H9 (cell line): ENCODE measurements around the gene ROBO1. TPM values are rescaled to one million over a fixed set of nuclear protein-coding genes. Genes with fewer than 3 reads are reported as not detected.

ENCODE experiments used
- DNase-seq: peaks from one replicate; pipeline ENCODE4 v3.0.0-alpha.2; 2017
- H2AFZ ChIP-seq: one replicate; pipeline ENCODE4 v1.6.1; 2013; ENCODE audit warnings: mild to moderate bottlenecking, low read length, control low read depth, moderate library complexity
- H2AK5ac ChIP-seq: 2 replicates; pipeline ENCODE4 v1.6.1; 2013; ENCODE audit warnings: low read length, control low read depth, mixed read lengths; ENCODE audit not compliant: insufficient read length
- H2BK120ac ChIP-seq: one replicate; pipeline ENCODE4 v1.6.1; 2013; ENCODE audit warnings: low read depth, mild to moderate bottlenecking, low read length, control low read depth, inconsistent platforms; ENCODE audit not compliant: poor library complexity, severe bottlenecking
- H2BK12ac ChIP-seq: 2 replicates; pipeline ENCODE4 v1.6.1; 2013; ENCODE audit warnings: low read length, control low read depth, mixed read lengths, low read depth; ENCODE audit not compliant: insufficient read length
- H2BK15ac ChIP-seq: 2 replicates; pipeline ENCODE4 v1.6.1; 2013; ENCODE audit warnings: low read depth, low read length, control low read depth
- H2BK20ac ChIP-seq: one replicate; pipeline ENCODE4 v1.6.1; 2013; ENCODE audit warnings: low read depth, mild to moderate bottlenecking, low read length, control low read depth, inconsistent platforms; ENCODE audit not compliant: poor library complexity, severe bottlenecking
- H2BK5ac ChIP-seq: 2 replicates; pipeline ENCODE4 v1.6.1; 2013; ENCODE audit warnings: low read length, control low read depth, mixed read lengths; ENCODE audit not compliant: insufficient read length
- H3K14ac ChIP-seq: 2 replicates; pipeline ENCODE4 v1.6.1; 2013; ENCODE audit warnings: low read length, control low read depth; ENCODE audit not compliant: insufficient read depth
- H3K18ac ChIP-seq: 2 replicates; pipeline ENCODE4 v1.6.1; 2013; ENCODE audit warnings: low read depth, mild to moderate bottlenecking, mixed read lengths, low read length, control low read depth; ENCODE audit not compliant: insufficient read length
- H3K23ac ChIP-seq: 2 replicates; pipeline ENCODE4 v1.6.1; 2013; ENCODE audit warnings: low read length, control low read depth, mixed read lengths, low read depth; ENCODE audit not compliant: insufficient read length
- H3K23me2 ChIP-seq: 2 replicates; pipeline ENCODE4 v1.6.1; 2013; ENCODE audit warnings: low read depth, mild to moderate bottlenecking, mixed read lengths, low read length, control low read depth; ENCODE audit not compliant: insufficient read length, poor library complexity, severe bottlenecking
- H3K27ac ChIP-seq: 2 replicates; pipeline ENCODE4 v1.5.1; 2013; ENCODE audit warnings: low read length, control low read depth, mixed read lengths, low read depth; ENCODE audit not compliant: insufficient read length
- H3K27me3 ChIP-seq: 2 replicates; pipeline ENCODE4 v1.6.1; 2013; ENCODE audit warnings: low read length, control low read depth, inconsistent platforms; ENCODE audit not compliant: insufficient read depth
- H3K4ac ChIP-seq: 2 replicates; pipeline ENCODE4 v1.6.1; 2013; ENCODE audit warnings: low read depth, mild to moderate bottlenecking, control low read depth, inconsistent platforms, low read length, moderate library complexity
- H3K4me1 ChIP-seq: 2 replicates; pipeline ENCODE4 v1.6.1; 2013; ENCODE audit warnings: low read length, control low read depth, inconsistent platforms; ENCODE audit not compliant: insufficient read depth
- H3K4me2 ChIP-seq: 2 replicates; pipeline ENCODE4 v1.6.1; 2013; ENCODE audit warnings: low read length, control low read depth, mixed read lengths; ENCODE audit not compliant: insufficient read length, insufficient read depth
- H3K56ac ChIP-seq: 2 replicates; pipeline ENCODE4 v1.6.1; 2013; ENCODE audit warnings: low read depth, mild to moderate bottlenecking, mixed read lengths, low read length, control low read depth; ENCODE audit not compliant: insufficient read length
- H3K79me1 ChIP-seq: 2 replicates; pipeline ENCODE4 v1.6.1; 2013; ENCODE audit warnings: low read depth, mild to moderate bottlenecking, moderate library complexity, low read length, control low read depth, inconsistent platforms; ENCODE audit not compliant: insufficient read depth, poor library complexity, severe bottlenecking
- H3K79me2 ChIP-seq: 2 replicates; pipeline ENCODE4 v1.6.1; 2013; ENCODE audit warnings: low read length, control low read depth, inconsistent platforms; ENCODE audit not compliant: insufficient read depth
- H3K9ac ChIP-seq: 2 replicates; pipeline ENCODE4 v1.6.1; 2013; ENCODE audit warnings: low read length, control low read depth, mixed read lengths; ENCODE audit not compliant: insufficient read length; ENCODE audit errors: extremely low read depth
- H3K9me3 ChIP-seq: one replicate; pipeline ENCODE4 v1.6.1; 2013; ENCODE audit warnings: low read depth, low read length, inconsistent platforms; ENCODE audit not compliant: control insufficient read depth
- H3T11ph ChIP-seq: one replicate; pipeline ENCODE4 v1.6.1; 2013; ENCODE audit warnings: mild to moderate bottlenecking, low read length, control low read depth, inconsistent platforms
- H4K20me1 ChIP-seq: one replicate; pipeline ENCODE4 v1.6.1; 2013; ENCODE audit not compliant: control insufficient read depth, insufficient read length, insufficient read depth
- H4K5ac ChIP-seq: 2 replicates; pipeline ENCODE4 v1.6.1; 2013; ENCODE audit warnings: low read depth, mild to moderate bottlenecking, mixed read lengths, low read length, control low read depth; ENCODE audit not compliant: insufficient read length
- H4K8ac ChIP-seq: replicated peaks from 2 replicates; pipeline ENCODE4 v1.6.1; 2013; ENCODE audit warnings: low read length, control low read depth, mixed read lengths, low read depth; ENCODE audit not compliant: insufficient read length
- H4K91ac ChIP-seq: 2 replicates; pipeline ENCODE4 v1.6.1; 2013; ENCODE audit warnings: low read depth, mild to moderate bottlenecking, moderate library complexity, mixed read lengths, low read length, control low read depth; ENCODE audit not compliant: insufficient read length
- H3K27ac Mint-ChIP-seq, 3 experiments: 2 replicates in 2 of 3; 3 replicates in 1 of 3; pipeline ENCODE4 v1.8.0; 2020 to 2021; ENCODE audit warnings: mixed read lengths in 3 of 3, mild to moderate bottlenecking in 1 of 3, moderate library complexity in 1 of 3
- H3K27me3 Mint-ChIP-seq: 2 replicates; pipeline ENCODE4 v1.8.0; 2021; ENCODE audit warnings: low read depth, mild to moderate bottlenecking, moderate library complexity, mixed read lengths
- H3K36me3 Mint-ChIP-seq, 3 experiments: 2 replicates in 2 of 3; 3 replicates in 1 of 3; pipeline ENCODE4 v1.8.0; 2020 to 2021; ENCODE audit warnings: low read depth in 3 of 3, mixed read lengths in 3 of 3; ENCODE audit not compliant: insufficient read depth in 1 of 3
- H3K4me1 Mint-ChIP-seq, 2 experiments: 2 replicates each; pipeline ENCODE4 v1.8.0; 2020; ENCODE audit warnings: mixed read lengths in 2 of 2
- H3K4me3 Mint-ChIP-seq, 2 experiments: 2 replicates in 1 of 2; 3 replicates in 1 of 2; pipeline ENCODE4 v1.8.0; 2020 to 2021; ENCODE audit warnings: mild to moderate bottlenecking in 2 of 2, mixed read lengths in 2 of 2, moderate library complexity in 1 of 2
- H3K9me3 Mint-ChIP-seq, 2 experiments: 2 replicates in 1 of 2; 3 replicates in 1 of 2; pipeline ENCODE4 v1.8.0; 2020; ENCODE audit warnings: mild to moderate bottlenecking in 2 of 2, mixed read lengths in 2 of 2, moderate library complexity in 1 of 2
- CTCF ChIP-seq: fragments of 200-600 bp; sonication (generic); conservative IDR thresholded peaks from 3 replicates; pipeline ENCODE4 v1.8.0; 2021; ENCODE audit warnings: antibody characterized with exemption, mild to moderate bottlenecking
- WGBS: extraction: QIAGEN DNeasy Blood & Tissue Kit; methylation state at CpG from one replicate; pipeline ENCODE4 v1.1.7; 2013; ENCODE audit warnings: missing lambda C conversion rate, low lambda C conversion rate, mixed read lengths; ENCODE audit not compliant: insufficient read length; ENCODE audit errors: extremely low coverage; 5-methylcytosine and 5-hydroxymethylcytosine counted together
- total RNA-seq: library from RNA; stranded (reverse); gene quantifications from 2 replicates; pipeline ENCODE4 v1.2.1, GENCODE V29; 2021

Gene ROBO1
- total RNA-seq, 1 experiment from 2014 or later: 62.7 TPM

GRCh38 chr3:79278681-79279080 lies 489.1 kb downstream of the ROBO1 start:
- Histone ChIP-seq H3K9ac (no peak overlapping the region), H3K4ac (no peak overlapping the region), H3K27me3 (no peaks in the 10 kb centered on the region), H2BK15ac (no peak overlapping the region), H2BK12ac (no peak overlapping the region), H4K91ac (no peak overlapping the region), H4K20me1 (no peaks in the 10 kb centered on the region), H3K79me1 (no peaks in the 10 kb centered on the region), H2AFZ (no peak overlapping the region), H2BK5ac (no peak overlapping the region), H3K79me2 (no peaks in the 10 kb centered on the region), H4K5ac (no peak overlapping the region), H3K23me2 (no peaks in the 10 kb centered on the region), H2AK5ac (no peak overlapping the region), H3K14ac (no peak overlapping the region), H3T11ph (no peak overlapping the region), H3K4me2 (no peak overlapping the region), H2BK20ac (no peak overlapping the region), H3K27ac (no peak overlapping the region), H3K18ac (no peak overlapping the region), H3K9me3 (no peaks in the 10 kb centered on the region), H3K23ac (no peak overlapping the region), H3K4me1 (no peaks in the 10 kb centered on the region), H4K8ac (no peak overlapping the region), H3K56ac (no peak overlapping the region), H2BK120ac (no peak overlapping the region)
- H3K27ac Mint-ChIP-seq: 0 out of 7 replicates have a peak overlapping the region, but pooled peaks of 1 of the 3 experiments have one; percentile 2
- no peaks in the 10 kb centered on the region for H3K27me3 Mint-ChIP-seq
- TF ChIP-seq CTCF: no peak
- H3K4me1 Mint-ChIP-seq: peaks cover 0 to 5% of the 10 kb centered on the region in 2 experiments; a peak in 3 of 4 replicates
- H3K36me3 Mint-ChIP-seq: peaks cover 0 to 9% (median 4%) of the 10 kb centered on the region in 3 experiments; a peak in 5 of 7 replicates
- H3K9me3 Mint-ChIP-seq: peaks cover 2 to 6% of the 10 kb centered on the region in 2 experiments; a peak in 3 of 5 replicates
- WGBS: no CpG with 5 or more reads among the region's 1 CpG
- no peak overlapping the region for H3K4me3 Mint-ChIP-seq
- DNase-seq: no peak
